ENCODE data around the gene GSTCD. TPM values are rescaled to one million over a fixed set of nuclear protein-coding genes. Genes with fewer than 3 reads are reported as not detected.

Gene GSTCD
- total RNA-seq, 1 experiment from 2014 or later: 21.7 TPM

DNA sequence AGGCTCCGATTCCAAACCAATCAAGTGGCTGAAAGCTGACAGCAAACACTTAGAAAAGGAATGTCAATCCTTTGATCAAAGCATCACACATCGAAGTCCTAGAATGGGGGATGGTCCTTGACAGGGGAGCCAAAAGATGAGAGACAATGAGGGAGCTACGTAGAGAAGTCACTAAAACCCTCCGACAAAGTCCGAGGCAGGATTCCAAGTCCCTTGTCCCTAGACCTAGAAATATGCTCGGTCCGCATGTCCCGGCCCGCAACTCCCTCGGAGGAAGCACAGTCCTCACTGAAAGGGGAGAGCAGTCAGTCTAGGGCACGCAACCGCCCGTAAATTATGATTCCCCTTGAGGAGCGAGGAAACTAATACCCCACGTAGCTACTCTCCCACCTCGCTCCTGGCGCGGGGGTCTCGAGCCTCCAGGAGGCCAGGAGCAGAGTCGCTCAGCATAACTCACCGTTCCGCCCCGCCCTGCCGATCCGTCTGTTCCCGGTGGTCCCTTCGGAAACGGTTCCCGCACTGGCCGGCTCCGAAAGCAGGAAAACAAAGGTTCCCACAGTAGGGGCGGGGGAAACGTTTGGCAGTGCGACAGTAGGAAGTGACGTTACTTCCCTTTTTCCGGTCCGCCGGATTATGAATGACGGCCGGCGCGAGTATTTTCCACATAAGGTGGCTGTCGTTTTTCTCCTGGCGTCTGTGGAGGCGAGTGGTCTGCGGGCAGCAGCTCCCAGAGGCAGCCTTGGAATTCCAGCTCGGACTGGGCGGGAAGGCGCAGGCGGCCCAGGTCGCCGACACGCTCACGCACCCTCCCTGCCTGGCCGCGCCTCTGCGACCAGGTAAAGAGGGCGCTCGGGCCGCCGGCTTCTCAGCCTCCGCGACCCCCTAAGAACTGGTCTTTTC, at the start of gene GSTCD, which contains the start of gene INTS12 (continued):
- TF ChIP-seq, protein P1, sequence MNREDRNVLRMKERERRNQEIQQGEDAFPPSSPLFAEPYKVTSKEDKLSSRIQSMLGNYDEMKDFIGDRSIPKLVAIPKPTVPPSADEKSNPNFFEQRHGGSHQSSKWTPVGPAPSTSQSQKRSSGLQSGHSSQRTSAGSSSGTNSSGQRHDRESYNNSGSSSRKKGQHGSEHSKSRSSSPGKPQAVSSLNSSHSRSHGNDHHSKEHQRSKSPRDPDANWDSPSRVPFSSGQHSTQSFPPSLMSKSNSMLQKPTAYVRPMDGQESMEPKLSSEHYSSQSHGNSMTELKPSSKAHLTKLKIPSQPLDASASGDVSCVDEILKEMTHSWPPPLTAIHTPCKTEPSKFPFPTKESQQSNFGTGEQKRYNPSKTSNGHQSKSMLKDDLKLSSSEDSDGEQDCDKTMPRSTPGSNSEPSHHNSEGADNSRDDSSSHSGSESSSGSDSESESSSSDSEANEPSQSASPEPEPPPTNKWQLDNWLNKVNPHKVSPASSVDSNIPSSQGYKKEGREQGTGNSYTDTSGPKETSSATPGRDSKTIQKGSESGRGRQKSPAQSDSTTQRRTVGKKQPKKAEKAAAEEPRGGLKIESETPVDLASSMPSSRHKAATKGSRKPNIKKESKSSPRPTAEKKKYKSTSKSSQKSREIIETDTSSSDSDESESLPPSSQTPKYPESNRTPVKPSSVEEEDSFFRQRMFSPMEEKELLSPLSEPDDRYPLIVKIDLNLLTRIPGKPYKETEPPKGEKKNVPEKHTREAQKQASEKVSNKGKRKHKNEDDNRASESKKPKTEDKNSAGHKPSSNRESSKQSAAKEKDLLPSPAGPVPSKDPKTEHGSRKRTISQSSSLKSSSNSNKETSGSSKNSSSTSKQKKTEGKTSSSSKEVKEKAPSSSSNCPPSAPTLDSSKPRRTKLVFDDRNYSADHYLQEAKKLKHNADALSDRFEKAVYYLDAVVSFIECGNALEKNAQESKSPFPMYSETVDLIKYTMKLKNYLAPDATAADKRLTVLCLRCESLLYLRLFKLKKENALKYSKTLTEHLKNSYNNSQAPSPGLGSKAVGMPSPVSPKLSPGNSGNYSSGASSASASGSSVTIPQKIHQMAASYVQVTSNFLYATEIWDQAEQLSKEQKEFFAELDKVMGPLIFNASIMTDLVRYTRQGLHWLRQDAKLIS (CRISPR knock-in tag; IDR thresholded peaks at IDR 0.05; ENCODE audit: borderline replicate concordance): peak; percentile 97
- TF ChIP-seq NR3C1 (CRISPR knock-in tag; conservative IDR thresholded peaks at IDR 0.05; ENCODE audit: low read depth) (peak; percentile 84; the same call in 1 of the 2 replicates), ARID4B (CRISPR knock-in tag; IDR thresholded peaks at IDR 0.05; ENCODE audit: borderline replicate concordance) (peak; percentile 93; the same call in 1 of the 2 replicates), JAZF1 (CRISPR knock-in tag; IDR thresholded peaks at IDR 0.05) (no peak), NFYB (CRISPR knock-in tag; conservative IDR thresholded peaks at IDR 0.05; ENCODE audit: low read depth) (no peak), SP1 (CRISPR knock-in tag; conservative IDR thresholded peaks at IDR 0.05) (peak; percentile 96), ZNF263 (CRISPR knock-in tag; IDR thresholded peaks at IDR 0.05; ENCODE audit: low read depth) (no peak), FOXK1 (CRISPR knock-in tag; IDR thresholded peaks at IDR 0.05) (peak; percentile 92), NFATC4 (CRISPR knock-in tag; IDR thresholded peaks at IDR 0.05) (no peak), GRHL2 (CRISPR knock-in tag; IDR thresholded peaks at IDR 0.05; ENCODE audit: insufficient replicate concordance, severe bottlenecking) (no peak), NR2C2 (CRISPR knock-in tag; IDR thresholded peaks at IDR 0.05) (no peak), ELF4 (CRISPR knock-in tag; IDR thresholded peaks at IDR 0.05; ENCODE audit: low read depth) (no peak), ATF2 (CRISPR knock-in tag; IDR thresholded peaks at IDR 0.05; ENCODE audit: borderline replicate concordance, low read depth) (no peak)
- TF ChIP-seq, protein P2, sequence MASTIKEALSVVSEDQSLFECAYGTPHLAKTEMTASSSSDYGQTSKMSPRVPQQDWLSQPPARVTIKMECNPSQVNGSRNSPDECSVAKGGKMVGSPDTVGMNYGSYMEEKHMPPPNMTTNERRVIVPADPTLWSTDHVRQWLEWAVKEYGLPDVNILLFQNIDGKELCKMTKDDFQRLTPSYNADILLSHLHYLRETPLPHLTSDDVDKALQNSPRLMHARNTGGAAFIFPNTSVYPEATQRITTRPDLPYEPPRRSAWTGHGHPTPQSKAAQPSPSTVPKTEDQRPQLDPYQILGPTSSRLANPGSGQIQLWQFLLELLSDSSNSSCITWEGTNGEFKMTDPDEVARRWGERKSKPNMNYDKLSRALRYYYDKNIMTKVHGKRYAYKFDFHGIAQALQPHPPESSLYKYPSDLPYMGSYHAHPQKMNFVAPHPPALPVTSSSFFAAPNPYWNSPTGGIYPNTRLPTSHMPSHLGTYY (CRISPR knock-in tag; IDR thresholded peaks at IDR 0.05): no peak
- TF ChIP-seq, protein P3, sequence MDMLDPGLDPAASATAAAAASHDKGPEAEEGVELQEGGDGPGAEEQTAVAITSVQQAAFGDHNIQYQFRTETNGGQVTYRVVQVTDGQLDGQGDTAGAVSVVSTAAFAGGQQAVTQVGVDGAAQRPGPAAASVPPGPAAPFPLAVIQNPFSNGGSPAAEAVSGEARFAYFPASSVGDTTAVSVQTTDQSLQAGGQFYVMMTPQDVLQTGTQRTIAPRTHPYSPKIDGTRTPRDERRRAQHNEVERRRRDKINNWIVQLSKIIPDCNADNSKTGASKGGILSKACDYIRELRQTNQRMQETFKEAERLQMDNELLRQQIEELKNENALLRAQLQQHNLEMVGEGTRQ (CRISPR knock-in tag; IDR thresholded peaks at IDR 0.05): no peak
- TF ChIP-seq, protein P4, sequence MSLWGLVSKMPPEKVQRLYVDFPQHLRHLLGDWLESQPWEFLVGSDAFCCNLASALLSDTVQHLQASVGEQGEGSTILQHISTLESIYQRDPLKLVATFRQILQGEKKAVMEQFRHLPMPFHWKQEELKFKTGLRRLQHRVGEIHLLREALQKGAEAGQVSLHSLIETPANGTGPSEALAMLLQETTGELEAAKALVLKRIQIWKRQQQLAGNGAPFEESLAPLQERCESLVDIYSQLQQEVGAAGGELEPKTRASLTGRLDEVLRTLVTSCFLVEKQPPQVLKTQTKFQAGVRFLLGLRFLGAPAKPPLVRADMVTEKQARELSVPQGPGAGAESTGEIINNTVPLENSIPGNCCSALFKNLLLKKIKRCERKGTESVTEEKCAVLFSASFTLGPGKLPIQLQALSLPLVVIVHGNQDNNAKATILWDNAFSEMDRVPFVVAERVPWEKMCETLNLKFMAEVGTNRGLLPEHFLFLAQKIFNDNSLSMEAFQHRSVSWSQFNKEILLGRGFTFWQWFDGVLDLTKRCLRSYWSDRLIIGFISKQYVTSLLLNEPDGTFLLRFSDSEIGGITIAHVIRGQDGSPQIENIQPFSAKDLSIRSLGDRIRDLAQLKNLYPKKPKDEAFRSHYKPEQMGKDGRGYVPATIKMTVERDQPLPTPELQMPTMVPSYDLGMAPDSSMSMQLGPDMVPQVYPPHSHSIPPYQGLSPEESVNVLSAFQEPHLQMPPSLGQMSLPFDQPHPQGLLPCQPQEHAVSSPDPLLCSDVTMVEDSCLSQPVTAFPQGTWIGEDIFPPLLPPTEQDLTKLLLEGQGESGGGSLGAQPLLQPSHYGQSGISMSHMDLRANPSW (CRISPR knock-in tag; conservative IDR thresholded peaks at IDR 0.05; ENCODE audit: low read depth): 0 out of 2 replicates have a peak, but pooled peaks have one; percentile 79
- TF ChIP-seq, protein P5, sequence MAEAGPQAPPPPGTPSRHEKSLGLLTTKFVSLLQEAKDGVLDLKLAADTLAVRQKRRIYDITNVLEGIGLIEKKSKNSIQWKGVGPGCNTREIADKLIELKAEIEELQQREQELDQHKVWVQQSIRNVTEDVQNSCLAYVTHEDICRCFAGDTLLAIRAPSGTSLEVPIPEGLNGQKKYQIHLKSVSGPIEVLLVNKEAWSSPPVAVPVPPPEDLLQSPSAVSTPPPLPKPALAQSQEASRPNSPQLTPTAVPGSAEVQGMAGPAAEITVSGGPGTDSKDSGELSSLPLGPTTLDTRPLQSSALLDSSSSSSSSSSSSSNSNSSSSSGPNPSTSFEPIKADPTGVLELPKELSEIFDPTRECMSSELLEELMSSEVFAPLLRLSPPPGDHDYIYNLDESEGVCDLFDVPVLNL (CRISPR knock-in tag; IDR thresholded peaks at IDR 0.05; ENCODE audit: borderline replicate concordance, low read depth): no peak
- TF ChIP-seq, protein P6, sequence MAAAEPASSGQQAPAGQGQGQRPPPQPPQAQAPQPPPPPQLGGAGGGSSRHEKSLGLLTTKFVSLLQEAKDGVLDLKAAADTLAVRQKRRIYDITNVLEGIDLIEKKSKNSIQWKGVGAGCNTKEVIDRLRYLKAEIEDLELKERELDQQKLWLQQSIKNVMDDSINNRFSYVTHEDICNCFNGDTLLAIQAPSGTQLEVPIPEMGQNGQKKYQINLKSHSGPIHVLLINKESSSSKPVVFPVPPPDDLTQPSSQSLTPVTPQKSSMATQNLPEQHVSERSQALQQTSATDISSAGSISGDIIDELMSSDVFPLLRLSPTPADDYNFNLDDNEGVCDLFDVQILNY (CRISPR knock-in tag; IDR thresholded peaks at IDR 0.05): no peak

All from WTC11 (cell line).